HEK293 (cell line): Measurements from ENCODE around the gene MYLK.

Experiments used
- ELK4 ChIP-seq: IDR thresholded peaks from 2 replicates; pipeline ENCODE4 v1.6.1; 2011; ENCODE audit warnings: mild to moderate bottlenecking, low read depth, low read length, borderline replicate concordance
- KLF7 ChIP-seq: fragments of 450-650 bp; formaldehyde crosslinking; IDR thresholded peaks from 2 replicates; pipeline ENCODE4 v1.5.1; 2016; ENCODE audit warnings: missing biosample characterization, missing genetic modification characterization, borderline replicate concordance
- OSR2 ChIP-seq: fragments of 450-650 bp; formaldehyde crosslinking; IDR thresholded peaks from 2 replicates; pipeline ENCODE4 v1.5.1; 2016; ENCODE audit warnings: missing biosample characterization, missing genetic modification characterization
- PBX3 ChIP-seq: sonication (generic); formaldehyde crosslinking; IDR thresholded peaks from 2 replicates; pipeline ENCODE4 v1.8.1; 2022; ENCODE audit warnings: mild to moderate bottlenecking, moderate library complexity, missing genetic modification reagents
- PRDM2 ChIP-seq: fragments of 450-650 bp; formaldehyde crosslinking; IDR thresholded peaks from 2 replicates; pipeline ENCODE4 v1.5.1; 2016; ENCODE audit warnings: missing biosample characterization, missing genetic modification characterization, borderline replicate concordance
- SP2 ChIP-seq: fragments of 450-650 bp; formaldehyde crosslinking; IDR thresholded peaks from 2 replicates; pipeline ENCODE4 v1.5.1; 2016; ENCODE audit warnings: missing biosample characterization, missing genetic modification characterization
- ZBTB11 ChIP-seq: fragments of 450-650 bp; formaldehyde crosslinking; conservative IDR thresholded peaks from 2 replicates; pipeline ENCODE4 v1.5.1; 2016; ENCODE audit warnings: low read depth, missing biosample characterization, missing genetic modification characterization
- ZBTB44 ChIP-seq: fragments of 450-650 bp; IDR thresholded peaks from 2 replicates; pipeline ENCODE4 v1.5.1; 2018; ENCODE audit warnings: missing biosample characterization, mild to moderate bottlenecking, missing genetic modification characterization
- ZBTB49 ChIP-seq: fragments of 450-650 bp; formaldehyde crosslinking; IDR thresholded peaks from 2 replicates; pipeline ENCODE4 v1.5.1; 2016; ENCODE audit warnings: missing biosample characterization, missing genetic modification characterization, low read depth
- ZEB2 ChIP-seq: fragments of 450-650 bp; formaldehyde crosslinking; IDR thresholded peaks from 2 replicates; pipeline ENCODE4 v1.5.1; 2016; ENCODE audit warnings: missing biosample characterization, missing genetic modification characterization
- ZFP37 ChIP-seq: fragments of 450-650 bp; formaldehyde crosslinking; IDR thresholded peaks from 2 replicates; pipeline ENCODE4 v1.5.1; 2016; ENCODE audit warnings: missing biosample characterization, missing genetic modification characterization
- ZFP41 ChIP-seq: fragments of 450-650 bp; formaldehyde crosslinking; IDR thresholded peaks from 2 replicates; pipeline ENCODE4 v1.5.1; 2016; ENCODE audit warnings: missing biosample characterization, missing genetic modification characterization, borderline replicate concordance
- ZNF140 ChIP-seq: fragments of 450-650 bp; formaldehyde crosslinking; IDR thresholded peaks from 2 replicates; pipeline ENCODE4 v1.5.1; 2016; ENCODE audit warnings: missing biosample characterization, missing genetic modification characterization
- ZNF169 ChIP-seq: fragments of 450-650 bp; formaldehyde crosslinking; IDR thresholded peaks from 2 replicates; pipeline ENCODE4 v1.5.1; 2016; ENCODE audit warnings: missing biosample characterization, missing genetic modification characterization
- ZNF184 ChIP-seq: fragments of 450-650 bp; IDR thresholded peaks from 2 replicates; pipeline ENCODE4 v1.5.1; 2018; ENCODE audit warnings: missing biosample characterization, mild to moderate bottlenecking, missing genetic modification characterization
- ZNF223 ChIP-seq: fragments of 450-650 bp; formaldehyde crosslinking; IDR thresholded peaks from 2 replicates; pipeline ENCODE4 v1.5.1; 2016; ENCODE audit warnings: missing biosample characterization, missing genetic modification characterization
- ZNF302 ChIP-seq: fragments of 450-650 bp; formaldehyde crosslinking; IDR thresholded peaks from 2 replicates; pipeline ENCODE4 v1.5.1; 2016; ENCODE audit warnings: missing biosample characterization, missing genetic modification characterization, low read depth
- ZNF366 ChIP-seq: fragments of 450-650 bp; formaldehyde crosslinking; conservative IDR thresholded peaks from 2 replicates; pipeline ENCODE4 v1.5.1; 2016; ENCODE audit warnings: missing biosample characterization, missing genetic modification characterization
- ZNF404 ChIP-seq: fragments of 450-650 bp; formaldehyde crosslinking; IDR thresholded peaks from 2 replicates; pipeline ENCODE4 v1.5.1; 2017; ENCODE audit warnings: missing biosample characterization, missing genetic modification characterization
- ZNF48 ChIP-seq: fragments of 450-650 bp; formaldehyde crosslinking; IDR thresholded peaks from 2 replicates; pipeline ENCODE4 v1.5.1; 2016; ENCODE audit warnings: missing biosample characterization, missing genetic modification characterization
- ZNF529 ChIP-seq: fragments of 450-650 bp; formaldehyde crosslinking; IDR thresholded peaks from 2 replicates; pipeline ENCODE4 v1.5.1; 2017; ENCODE audit warnings: missing genetic modification characterization, missing biosample characterization; ENCODE audit not compliant: insufficient replicate concordance
- ZNF654 ChIP-seq: fragments of 450-650 bp; formaldehyde crosslinking; IDR thresholded peaks from 2 replicates; pipeline ENCODE4 v1.5.1; 2016; ENCODE audit warnings: low read depth, missing biosample characterization, missing genetic modification characterization
- ZNF658 ChIP-seq: fragments of 450-650 bp; formaldehyde crosslinking; IDR thresholded peaks from 2 replicates; pipeline ENCODE4; 2016; ENCODE audit warnings: missing biosample characterization, missing genetic modification characterization

The MYLK gene

GRCh38 chr3:123584988-123585937 lies 298.9 kb downstream of the MYLK start, which contains the start of gene HACD2 (continued):
- TF ChIP-seq ZNF140 (tag by site-specific recombination) (no peak), ZNF223 (tag by site-specific recombination) (no peak), ZNF302 (no peak), ZNF529 (tag by site-specific recombination) (no peak), ZBTB44 (tag by site-specific recombination) (no peak), ZNF658 (tag by site-specific recombination) (no peak), ELK4 (no peak), ZEB2 (tag by site-specific recombination) (peak; percentile 94), SP2 (tag by site-specific recombination) (peak; percentile 70), PBX3 (CRISPR knock-in tag) (no peak), ZNF184 (tag by site-specific recombination) (no peak), ZNF654 (tag by site-specific recombination) (no peak), ZBTB49 (no peak), OSR2 (no peak), ZNF169 (tag by site-specific recombination) (no peak), ZNF404 (tag by site-specific recombination) (no peak), ZNF48 (no peak), ZNF366 (tag by site-specific recombination) (peak; percentile 89), ZFP41 (tag by site-specific recombination) (no peak), ZFP37 (tag by site-specific recombination) (no peak), KLF7 (tag by site-specific recombination) (peak; percentile 65; the same call in 1 of the 2 replicates), PRDM2 (tag by site-specific recombination) (no peak), ZBTB11 (tag by site-specific recombination) (peak; percentile 49; the same call in 1 of the 2 replicates)
